HG02981 (cell line): Measurements from ENCODE around the gene PICK1.
"Not testable (repeated sequence)": the region's sequence is repeated elsewhere in the genome, so short reads cannot be mapped to it uniquely, and the experiment has no call there.

ENCODE experiments used
- ATAC-seq: cut with Tn5 transposase; IDR thresholded peaks from one replicate; pipeline ENCODE4 v1.9.1; 2021; ENCODE audit warnings: mild to moderate bottlenecking, moderate library complexity; ENCODE audit not compliant: unreplicated experiment

Gene PICK1

DNA sequence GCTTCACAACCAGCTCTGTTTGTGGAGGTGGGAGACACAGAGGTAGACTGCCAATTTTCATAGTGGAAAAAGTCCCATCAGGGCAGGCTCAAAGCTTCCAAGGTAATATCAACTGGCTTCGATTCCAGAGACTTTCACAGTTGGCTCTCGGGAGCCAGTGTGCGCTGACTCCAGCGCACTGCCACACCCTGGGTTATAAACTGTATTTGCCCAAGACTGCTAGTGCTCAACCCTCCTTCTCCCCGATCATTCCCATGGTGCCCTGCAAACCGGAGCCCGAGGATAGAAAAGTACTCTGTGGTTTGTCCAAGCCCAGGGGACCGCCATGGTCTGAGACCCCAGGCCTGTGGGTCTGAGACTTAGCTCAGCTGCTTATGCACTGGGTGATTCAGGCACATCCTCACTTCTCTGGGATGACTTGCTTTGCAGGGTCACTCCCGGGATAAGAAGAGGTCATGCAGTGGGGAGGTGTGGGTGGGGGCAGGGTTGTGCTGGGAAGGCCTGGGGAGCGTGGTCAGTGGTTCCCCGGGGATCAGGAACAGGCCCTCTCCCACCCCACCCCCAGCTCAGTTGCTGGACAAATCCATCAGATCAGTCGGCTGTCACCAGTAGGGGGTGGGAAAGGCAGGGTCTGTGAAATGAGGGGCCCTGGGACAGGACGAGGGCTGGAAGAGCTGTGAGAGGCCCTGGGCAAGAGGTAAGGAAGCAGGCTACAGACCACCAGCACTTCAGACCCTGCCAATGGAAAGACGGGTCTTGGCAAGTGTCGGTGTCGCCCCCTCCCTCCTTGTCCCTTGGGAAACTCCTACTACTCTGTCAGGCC, 26.7 kb upstream of the PICK1 start:
- no peak for ATAC-seq

- ATAC-seq = no peak
These were observed 25.7 kb upstream of the PICK1 start for GRCh38 chr22:38031491-38031890.

- ATAC-seq = no peak
These were observed 24.3 kb upstream of the PICK1 start for GRCh38 chr22:38032681-38033521.

GRCh38 chr22:38033522-38034277, 23.5 kb upstream of the PICK1 start:
- no peak for ATAC-seq

- ATAC-seq = no peak
These were observed 22.8 kb upstream of the PICK1 start for GRCh38 chr22:38034278-38034882.

DNA sequence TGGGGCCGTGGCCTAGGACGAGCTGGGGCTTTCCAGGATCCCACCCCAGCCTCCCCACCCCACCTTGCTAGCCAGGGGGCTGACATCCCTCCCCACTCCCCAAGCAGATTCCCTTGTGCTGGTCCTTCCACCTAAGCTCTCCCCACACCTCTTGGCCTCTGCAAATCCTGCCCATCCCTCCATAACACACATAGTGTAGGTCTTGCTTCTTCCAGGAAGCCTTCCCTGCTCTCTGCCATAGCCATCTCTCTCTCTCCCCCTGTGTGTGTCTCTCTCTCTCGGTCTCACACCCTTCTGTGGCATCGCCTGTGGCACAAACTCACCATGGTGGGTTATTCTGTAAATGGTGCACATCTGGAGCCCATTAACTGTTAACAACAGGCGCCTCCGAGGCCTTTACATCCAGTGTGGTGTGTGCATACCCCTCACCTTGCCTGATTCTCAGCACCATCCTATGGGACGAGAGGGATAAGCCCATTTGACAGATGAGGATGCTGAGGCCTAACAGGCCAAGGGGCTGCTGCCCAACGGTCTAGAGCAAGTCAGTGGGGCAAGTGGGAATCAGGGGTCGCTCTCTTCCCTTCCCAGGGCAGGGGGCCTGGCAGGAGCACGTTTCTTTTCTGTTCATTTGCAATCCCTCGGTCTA, 22.2 kb upstream of the PICK1 start:
- no peak for ATAC-seq

DNA sequence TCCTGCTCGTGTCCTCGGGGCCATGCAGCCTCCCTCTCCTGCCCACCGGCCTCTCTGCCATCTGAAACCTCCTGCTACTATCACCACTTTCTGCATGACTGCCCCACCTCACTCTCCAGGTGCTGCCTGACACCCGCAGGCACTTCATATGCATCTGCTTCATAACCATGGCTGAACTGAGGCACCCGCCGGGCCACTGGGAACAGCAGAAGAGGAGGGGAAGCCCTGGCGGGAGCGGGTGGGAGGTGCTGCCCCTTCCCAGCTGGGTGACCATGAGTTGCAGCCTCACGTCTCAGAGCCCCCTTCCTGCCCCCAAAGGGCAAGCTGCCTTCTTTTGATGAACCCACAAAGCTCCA, 21.7 kb upstream of the PICK1 start:
- ATAC-seq = no peak

DNA sequence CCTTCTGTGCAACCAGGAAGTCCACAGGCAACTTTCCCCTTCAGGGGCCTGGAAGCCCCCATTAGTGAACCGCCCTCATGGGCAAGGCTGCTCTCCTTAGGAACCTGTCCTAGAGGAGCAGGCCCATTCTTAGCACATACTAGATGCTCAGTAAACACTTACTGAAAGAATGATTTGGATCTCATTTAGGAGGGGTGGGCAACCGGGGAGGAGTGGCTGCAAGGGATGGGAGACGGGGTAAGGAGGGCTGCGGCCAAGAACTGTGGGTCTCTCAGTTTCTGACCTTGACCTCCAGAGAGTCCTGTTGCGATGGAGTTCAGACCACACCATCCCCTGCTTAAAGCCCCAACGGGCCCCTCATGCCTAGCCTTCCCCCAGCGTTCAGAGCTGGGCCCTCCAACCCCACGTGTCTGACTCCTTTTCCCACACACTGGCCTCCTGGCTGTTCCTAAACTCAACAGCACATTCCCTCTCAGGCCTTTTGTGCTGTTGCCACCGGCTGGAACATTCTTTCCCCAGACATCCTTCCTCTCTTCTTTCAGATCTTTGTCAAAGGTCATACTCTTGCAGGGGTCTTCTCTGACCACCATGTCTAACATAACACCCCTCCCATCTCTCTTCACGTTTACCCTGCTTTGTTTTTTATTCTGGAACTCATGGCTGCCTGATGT, 20.7 kb upstream of the PICK1 start:
- no peak for ATAC-seq

DNA sequence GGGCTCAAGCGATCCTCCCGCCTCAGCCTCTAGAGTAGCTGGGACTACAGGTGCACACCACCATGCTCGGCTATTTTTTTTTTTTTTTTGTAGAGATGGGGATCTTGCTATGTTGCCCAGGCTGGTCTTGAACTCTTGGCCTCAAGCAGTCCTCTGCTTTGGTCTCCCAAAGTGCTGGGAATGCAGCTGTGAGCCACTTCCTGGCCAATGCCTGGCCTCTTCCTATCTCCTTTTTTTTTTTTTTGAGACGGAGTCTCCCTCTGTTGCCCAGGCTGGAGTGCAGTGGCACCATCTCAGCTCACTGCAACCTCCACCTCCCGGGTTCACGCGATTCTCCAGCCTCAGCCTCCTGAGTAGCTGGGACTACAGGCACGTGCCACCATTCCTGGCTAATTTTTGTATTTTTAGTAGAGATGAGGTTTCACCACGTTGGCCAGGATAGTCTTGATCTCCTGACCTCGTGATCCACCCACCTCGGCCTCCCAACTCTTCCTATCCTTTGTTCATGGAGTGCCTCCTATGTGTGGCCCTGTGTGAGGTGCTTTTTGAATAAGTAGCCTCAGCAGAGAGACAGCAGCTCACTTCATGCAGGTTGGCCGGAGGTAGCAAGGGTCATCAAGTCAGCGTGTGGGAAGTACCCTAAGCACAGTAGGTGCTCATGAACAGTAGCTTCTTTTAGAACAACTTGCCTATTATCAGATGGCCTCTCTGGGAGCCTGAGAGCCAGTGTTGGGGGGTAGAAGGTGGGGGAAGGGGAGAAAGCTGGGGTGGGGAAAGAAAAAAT, 19.6 kb upstream of the PICK1 start:
- not testable (repeated sequence) for ATAC-seq

DNA sequence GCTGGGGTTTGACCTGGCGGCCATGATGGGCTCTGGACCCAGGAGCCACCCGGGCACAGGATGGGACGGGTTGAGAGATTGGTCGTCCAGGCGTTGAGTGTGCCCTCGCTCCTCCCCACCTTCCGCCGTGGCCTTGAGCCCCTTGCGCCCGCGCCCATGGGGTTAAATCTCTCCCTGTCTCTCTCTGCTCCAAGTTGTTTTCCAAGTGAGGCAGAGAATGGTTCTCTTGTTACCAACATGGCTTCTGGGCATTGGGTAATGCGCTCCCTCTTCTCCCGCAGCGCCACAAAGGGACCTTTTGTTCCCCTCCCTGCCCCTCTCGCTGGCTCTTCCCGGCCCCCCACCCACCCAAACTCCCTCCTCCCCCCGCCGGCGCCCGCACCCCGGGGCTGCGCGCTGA, 18.8 kb upstream of the PICK1 start:
- ATAC-seq = no peak

DNA sequence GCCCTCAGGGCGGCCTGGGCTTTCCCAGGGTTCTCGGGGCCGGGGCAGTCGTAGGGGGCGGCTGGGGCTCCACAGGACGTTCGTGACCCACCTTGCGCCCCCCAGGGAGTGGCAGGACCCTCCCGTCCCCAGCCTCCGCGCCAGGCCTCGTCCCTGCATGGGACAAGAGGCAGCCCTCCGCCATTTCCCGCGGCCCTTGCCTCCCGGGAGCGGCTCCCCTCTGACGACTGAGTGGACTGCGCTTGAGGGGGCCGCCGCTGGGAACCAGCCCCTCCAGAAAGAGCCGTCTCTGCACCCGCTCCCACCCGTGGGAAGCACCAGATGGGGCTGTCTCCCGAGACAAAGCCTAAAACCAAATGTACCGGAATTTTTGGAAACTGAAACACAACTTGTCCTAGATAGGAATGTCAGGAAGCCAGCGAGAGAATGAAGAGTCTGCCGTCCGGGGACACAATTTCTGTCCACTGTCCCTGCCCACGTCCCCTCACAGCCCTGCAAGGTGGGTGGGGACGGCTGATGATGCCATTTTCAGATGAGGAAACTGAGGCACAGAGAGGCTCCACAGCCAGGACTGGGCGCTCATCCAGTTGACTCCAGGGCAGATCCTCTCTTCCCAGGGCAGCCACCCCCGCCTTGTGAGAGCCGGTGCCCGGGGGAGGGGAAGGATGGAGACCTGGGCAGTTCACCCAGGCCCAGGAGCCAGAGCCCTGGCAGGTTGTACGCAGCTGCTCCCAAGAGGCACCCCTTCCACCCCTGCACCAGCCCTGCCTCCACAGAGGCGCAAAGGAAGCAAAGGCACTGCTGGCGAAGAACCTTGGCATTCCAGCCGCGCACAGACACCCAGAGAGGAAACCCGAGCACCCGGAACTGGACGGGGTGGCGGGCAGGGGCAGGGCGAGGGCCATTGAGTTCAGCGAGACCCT, 18.1 kb upstream of the PICK1 start:
- ATAC-seq = no peak

DNA sequence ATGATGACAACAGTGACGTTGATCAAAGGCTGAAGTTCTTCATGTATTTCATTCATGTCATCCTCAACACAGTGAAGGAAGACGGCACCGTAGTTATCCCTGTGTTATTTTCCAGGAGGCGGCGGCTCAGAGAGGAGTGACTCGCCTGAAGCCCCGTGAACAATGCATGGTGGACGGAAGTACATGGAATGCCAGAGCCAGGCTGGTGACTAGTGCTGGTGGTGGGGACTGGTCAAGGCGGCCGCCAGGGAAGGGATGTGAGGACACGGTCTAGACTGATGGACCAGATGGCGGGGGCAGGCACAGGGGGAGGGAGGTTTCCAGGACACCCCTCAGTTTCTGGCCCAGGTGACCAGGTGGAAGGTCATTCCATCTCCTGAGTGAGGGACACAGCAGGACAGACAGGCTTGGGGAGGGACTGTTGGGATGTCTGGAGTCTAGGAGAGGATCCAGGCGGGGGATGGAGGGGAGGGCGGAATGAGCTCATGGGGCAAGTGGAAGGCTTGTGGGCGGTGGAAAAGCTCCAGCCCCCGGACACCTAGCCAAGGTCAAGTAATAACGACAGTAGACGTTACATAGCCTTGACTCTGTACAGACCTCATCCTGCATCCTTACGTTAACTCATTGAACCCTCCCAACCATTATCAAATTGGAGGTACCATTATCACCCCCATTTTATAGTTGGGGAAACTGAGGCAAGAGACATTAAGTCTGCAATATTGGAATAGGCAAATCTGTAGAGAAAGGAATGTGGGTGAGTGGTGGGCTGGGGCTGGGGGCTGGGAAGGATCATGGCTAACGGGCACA, 16.0 kb upstream of the PICK1 start:
- no peak for ATAC-seq

DNA sequence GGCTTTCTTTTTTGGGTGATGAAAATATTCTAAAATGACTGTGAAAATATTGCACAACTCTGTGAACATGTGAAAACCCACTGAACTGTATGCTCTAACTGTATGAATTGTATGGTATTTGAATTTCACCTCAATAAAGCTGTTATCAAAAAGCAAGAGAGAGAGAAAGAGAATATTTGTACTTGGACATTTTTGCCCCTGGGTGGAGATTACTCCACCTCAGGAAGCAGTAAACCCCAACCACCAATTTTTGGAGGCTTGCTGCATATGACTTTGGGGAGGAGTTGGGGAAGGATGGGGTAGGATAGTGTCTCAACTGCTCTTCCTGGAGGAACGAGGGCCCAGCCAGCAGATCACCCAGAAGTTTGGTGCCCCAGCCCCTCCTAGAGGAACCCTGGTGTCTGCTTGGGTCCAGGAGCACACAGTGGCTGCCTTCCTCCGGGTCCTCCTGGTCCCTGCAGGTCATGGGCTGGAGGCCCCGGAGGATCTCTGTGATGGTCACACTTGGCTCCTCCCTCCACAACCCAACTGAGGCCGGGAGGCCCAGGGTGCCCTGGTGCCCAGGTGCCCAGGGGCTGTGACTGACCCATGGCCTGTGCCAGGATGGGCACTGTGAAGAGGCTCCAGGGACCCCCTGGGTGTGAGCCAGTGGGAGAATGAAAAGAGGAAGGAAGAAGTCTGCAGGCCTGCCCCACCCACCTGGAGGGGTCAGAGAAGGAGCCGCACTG, 15.3 kb upstream of the PICK1 start:
- no peak for ATAC-seq

GRCh38 chr22:38042488-38042790, 14.8 kb upstream of the PICK1 start:
- ATAC-seq = no peak

- no peak for ATAC-seq
These were observed 13.8 kb upstream of the PICK1 start for GRCh38 chr22:38043151-38044039.
